Stimulated activated naive CD8-positive, alpha-beta T cell treated with anti-CD3 and anti-CD28 coated beads, Interleukin-15, amount 100 ng/mL, for 72 hours (primary cell): Measurements from ENCODE around the gene CASZ1.

Experiments
- ATAC-seq: fragments of 150-1000 bp; cut with Tn5 transposase; 2 replicates; pipeline ENCODE4 v1.10.0; 2021; ENCODE audit warnings: mild to moderate bottlenecking, moderate library complexity
- DNase-seq, 2 donors: peaks; one replicate each; pipeline ENCODE4 v3.0.0; 2021 to 2022
- H3K27ac Mint-ChIP-seq, 2 donors: one replicate each; pipeline ENCODE4 v1.8.0; 2022; ENCODE audit warnings: mild to moderate bottlenecking in 2 of 2, mixed read lengths in 2 of 2, moderate library complexity in 2 of 2
- H3K27me3 Mint-ChIP-seq: one replicate; pipeline ENCODE4 v1.8.0; 2022; ENCODE audit warnings: mixed read lengths
- H3K4me1 Mint-ChIP-seq: one replicate; pipeline ENCODE4 v1.8.0; 2022; ENCODE audit warnings: mild to moderate bottlenecking, mixed read lengths
- H3K4me3 Mint-ChIP-seq, 2 donors: one replicate each; pipeline ENCODE4 v1.8.0; 2022; ENCODE audit warnings: mild to moderate bottlenecking in 2 of 2, mixed read lengths in 2 of 2, moderate library complexity in 1 of 2
- H3K9me3 Mint-ChIP-seq, 2 donors: one replicate each; pipeline ENCODE4 v1.8.0; 2022; ENCODE audit warnings: mixed read lengths in 2 of 2

CASZ1 gene

DNA sequence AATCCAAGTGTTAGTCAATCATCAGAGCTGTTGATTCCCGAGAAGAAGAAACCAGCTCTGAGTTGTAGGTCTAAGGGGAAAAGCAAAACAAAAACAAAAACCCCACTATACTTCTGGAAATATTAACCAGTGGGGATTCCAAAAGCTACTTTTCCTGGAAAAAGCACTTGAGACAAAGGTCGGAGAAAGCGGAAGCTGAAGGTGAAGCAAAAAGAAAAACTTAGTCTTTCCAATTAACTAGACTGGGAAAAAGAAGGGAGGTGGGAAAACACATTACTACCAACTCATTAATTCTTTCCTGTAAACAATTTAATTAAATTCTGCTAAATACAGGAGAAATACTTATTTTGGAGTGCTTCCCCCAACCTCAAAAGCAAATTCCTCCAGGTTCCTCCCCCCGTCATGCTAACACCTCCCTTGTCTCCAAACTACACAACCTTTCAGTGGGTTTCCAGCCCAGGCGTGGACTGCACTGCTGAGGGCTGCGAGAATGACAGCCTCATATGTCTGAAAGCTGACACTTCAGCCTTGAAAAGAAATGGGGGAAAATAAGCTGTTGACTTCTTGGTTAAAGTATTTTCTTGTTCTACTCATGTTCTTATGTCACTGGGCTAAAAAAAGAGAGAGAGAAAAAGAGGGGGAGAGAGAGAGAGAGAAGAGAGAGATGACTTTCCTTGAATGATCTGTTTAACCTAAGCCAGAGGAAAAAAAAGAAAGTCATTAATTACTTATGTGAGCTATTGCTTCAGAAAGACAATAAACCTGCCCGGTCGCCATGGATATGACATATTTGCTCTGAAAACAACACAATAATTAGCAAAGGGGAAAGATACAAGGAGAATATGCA lies 5.1 kb downstream of the CASZ1 start:
- H3K27me3 Mint-ChIP-seq: peaks cover 34% of the 10 kb centered on the region
- no peak overlapping the region for H3K27ac Mint-ChIP-seq
- no peak overlapping the region for H3K4me3 Mint-ChIP-seq
- DNase-seq (no peak), ATAC-seq (no peak)
- no peaks in the 10 kb centered on the region for H3K9me3 Mint-ChIP-seq
- H3K4me1 Mint-ChIP-seq: peaks cover 24% of the 10 kb centered on the region

GRCh38 chr1:10789803-10790702 lies 6.4 kb downstream of the CASZ1 start:
- Mint-ChIP-seq H3K4me1 (peaks cover 20% of the 10 kb centered on the region), H3K27me3 (peaks cover 28% of the 10 kb centered on the region), H3K9me3 (no peaks in the 10 kb centered on the region), H3K4me3 (no peak overlapping the region), H3K27ac (no peak overlapping the region)
- no peak for DNase-seq
- no peak for ATAC-seq

- Mint-ChIP-seq H3K27ac (no peak overlapping the region), H3K9me3 (no peaks in the 10 kb centered on the region), H3K4me1 (peaks cover 14% of the 10 kb centered on the region), H3K27me3 (peaks cover 20% of the 10 kb centered on the region), H3K4me3 (no peak overlapping the region)
- no peak for DNase-seq
- no peak for ATAC-seq
Observed at GRCh38 chr1:10789047-10789791, 7.2 kb downstream of the CASZ1 start.

DNA sequence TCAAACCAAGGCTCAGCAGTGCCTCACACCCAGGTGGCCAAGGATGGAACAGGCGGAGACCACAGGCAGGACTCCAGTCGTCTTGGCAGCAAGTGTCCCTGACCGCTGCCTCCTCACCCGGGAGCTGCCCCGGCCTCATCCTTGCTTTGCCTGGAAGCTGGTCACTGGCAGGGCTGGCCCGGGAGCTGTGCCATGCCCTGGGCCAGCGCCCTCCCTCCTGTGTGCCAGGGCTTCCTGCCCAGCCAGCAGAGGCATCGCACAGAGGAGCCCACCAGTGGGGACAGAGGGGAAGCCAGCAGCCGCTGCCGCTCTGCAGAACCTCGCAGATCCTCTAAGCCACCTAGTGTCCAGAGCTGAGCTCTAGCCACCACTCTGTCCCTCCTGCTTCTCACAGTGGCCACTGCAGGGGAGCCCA lies 7.8 kb downstream of the CASZ1 start:
- Mint-ChIP-seq H3K4me3 (no peak overlapping the region), H3K27ac (no peak overlapping the region), H3K4me1 (peaks cover 7% of the 10 kb centered on the region), H3K27me3 (peaks cover 13% of the 10 kb centered on the region), H3K9me3 (no peaks in the 10 kb centered on the region)
- DNase-seq (no peak), ATAC-seq (no peak)

DNA sequence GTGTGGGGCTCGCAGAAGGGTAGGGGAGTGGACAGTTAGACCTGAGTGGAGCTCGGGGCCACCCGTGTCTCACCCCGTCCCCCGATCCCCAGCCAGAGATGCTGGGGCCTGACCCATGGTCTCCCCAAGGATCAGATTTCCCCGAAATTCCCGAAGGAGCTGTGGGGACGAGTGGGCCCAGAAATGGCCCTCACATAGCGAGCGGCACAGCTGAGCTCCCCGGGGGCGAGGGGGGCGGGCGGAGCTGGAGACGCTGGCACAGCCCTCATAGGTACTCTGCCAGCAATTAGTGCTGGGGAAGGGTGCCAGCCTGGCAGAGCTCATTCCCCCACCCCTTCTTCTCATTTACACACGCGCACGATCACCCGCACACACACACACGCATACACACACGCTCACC lies 9.2 kb downstream of the CASZ1 start:
- Mint-ChIP-seq H3K27me3 (peaks cover under 1% of the 10 kb centered on the region), H3K27ac (no peak overlapping the region), H3K4me1 (no peaks in the 10 kb centered on the region), H3K4me3 (no peak overlapping the region), H3K9me3 (no peaks in the 10 kb centered on the region)
- no peak for DNase-seq
- ATAC-seq: no peak

DNA sequence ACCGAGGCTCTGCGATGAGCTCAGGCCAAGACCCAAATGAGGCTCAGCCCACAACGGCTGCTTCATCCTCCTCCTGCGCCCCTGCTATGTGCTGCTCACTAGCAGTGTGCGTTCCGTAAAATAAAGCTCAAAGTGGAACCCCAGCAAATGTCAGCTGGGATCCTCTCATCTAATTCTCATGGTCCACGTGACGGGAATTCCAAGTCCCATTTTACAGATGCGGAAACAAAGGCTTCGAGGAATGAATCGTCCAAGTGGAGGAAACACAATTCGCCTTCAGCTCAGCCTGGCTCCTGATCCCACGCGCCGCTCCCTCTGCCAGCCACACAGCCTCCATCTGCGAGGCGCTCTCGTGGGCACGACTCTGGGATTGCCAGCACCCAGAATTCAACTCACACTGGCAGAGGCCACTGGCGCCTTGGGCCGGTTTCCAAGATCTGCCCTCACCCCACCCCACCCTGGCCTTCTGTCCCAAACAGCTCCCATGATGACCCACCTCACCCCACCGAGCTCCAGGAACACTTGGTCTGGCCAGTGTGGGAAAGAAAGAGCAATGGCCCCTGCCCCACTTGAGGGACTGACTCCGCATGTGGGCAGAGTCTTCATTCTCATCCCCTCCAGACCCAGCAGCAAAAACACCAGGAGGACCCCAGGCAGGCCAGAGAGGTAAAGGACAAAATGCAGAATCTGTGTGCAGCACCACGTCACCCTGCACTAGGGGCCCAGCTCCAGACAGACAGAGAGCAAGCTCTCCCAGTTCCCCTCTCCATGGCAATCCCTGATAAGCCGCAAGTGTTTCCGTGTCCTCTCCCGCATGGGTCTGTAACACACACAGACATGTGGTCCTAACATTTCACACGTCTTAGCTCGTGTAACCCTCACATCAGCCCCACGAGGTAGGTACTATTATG lies 10.5 kb downstream of the CASZ1 start:
- Mint-ChIP-seq H3K27ac (no peak overlapping the region), H3K9me3 (no peaks in the 10 kb centered on the region), H3K27me3 (no peaks in the 10 kb centered on the region), H3K4me3 (no peak overlapping the region), H3K4me1 (no peaks in the 10 kb centered on the region)
- no peak for ATAC-seq
- no peak for DNase-seq

GRCh38 chr1:10784998-10785727 lies 11.3 kb downstream of the CASZ1 start:
- Mint-ChIP-seq H3K4me3 (no peak overlapping the region), H3K27ac (peak overlapping the region in 1 of 2 donors; percentile 91), H3K4me1 (no peaks in the 10 kb centered on the region), H3K9me3 (no peaks in the 10 kb centered on the region), H3K27me3 (no peaks in the 10 kb centered on the region)
- no peak for ATAC-seq
- DNase-seq: no peak

GRCh38 chr1:10782491-10783244 lies 13.8 kb downstream of the CASZ1 start:
- no peak overlapping the region for H3K4me3 Mint-ChIP-seq
- ATAC-seq (no peak), DNase-seq (no peak)
- H3K27ac Mint-ChIP-seq: peak overlapping the region in 1 of 2 donors; percentile 86
- H3K9me3 Mint-ChIP-seq: no peaks in the 10 kb centered on the region
- no peaks in the 10 kb centered on the region for H3K4me1 Mint-ChIP-seq
- no peaks in the 10 kb centered on the region for H3K27me3 Mint-ChIP-seq

GRCh38 chr1:10781137-10781536 lies 15.3 kb downstream of the CASZ1 start:
- H3K9me3 Mint-ChIP-seq: no peaks in the 10 kb centered on the region
- no peak for DNase-seq
- ATAC-seq: no peak
- no peak overlapping the region for H3K4me3 Mint-ChIP-seq
- H3K27ac Mint-ChIP-seq: no peak overlapping the region
- no peaks in the 10 kb centered on the region for H3K4me1 Mint-ChIP-seq
- H3K27me3 Mint-ChIP-seq: no peaks in the 10 kb centered on the region

DNA sequence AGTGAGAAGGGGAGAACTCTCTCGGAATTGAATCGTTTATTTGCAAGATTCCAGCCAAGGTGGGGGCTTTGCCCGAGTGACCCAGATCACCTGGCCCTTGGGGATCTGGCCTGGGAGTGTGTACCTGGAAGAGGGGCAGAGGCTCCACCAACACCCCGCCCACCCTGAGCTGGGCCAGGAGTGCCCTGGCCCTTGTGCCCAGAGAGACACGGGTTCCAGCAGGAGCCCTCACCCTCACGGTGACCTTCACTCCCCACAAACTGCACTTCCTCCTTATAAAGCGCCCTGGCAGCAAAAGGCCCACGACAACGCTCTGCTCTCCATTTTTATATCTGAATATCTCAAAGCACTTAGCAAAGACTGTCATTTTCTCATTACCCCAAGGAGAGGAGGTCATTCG lies 16.6 kb downstream of the CASZ1 start:
- Mint-ChIP-seq H3K27ac (no peak overlapping the region), H3K27me3 (no peaks in the 10 kb centered on the region), H3K4me1 (no peaks in the 10 kb centered on the region), H3K9me3 (no peaks in the 10 kb centered on the region), H3K4me3 (no peak overlapping the region)
- DNase-seq (no peak), ATAC-seq (no peak)

DNA sequence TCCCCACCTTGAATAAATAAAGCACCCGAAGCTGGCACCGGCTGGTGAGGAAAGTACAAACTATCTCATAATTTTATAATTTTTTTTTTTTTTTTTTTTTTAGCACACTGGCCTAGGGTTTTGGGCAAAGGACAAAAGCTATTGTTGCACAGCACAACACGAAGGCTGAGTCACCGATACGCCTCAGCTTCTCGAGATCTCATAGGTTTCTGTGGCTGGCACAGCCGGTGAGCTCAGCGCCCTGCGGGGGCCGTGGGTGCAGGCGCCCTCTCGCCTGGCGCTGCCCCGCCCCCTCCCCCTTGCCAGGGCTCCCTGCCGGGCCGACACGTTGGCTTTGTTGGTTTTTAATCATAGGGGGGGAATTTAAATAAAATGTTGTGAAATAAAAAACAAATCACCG lies 17.2 kb downstream of the CASZ1 start:
- Mint-ChIP-seq H3K9me3 (no peaks in the 10 kb centered on the region), H3K27me3 (no peaks in the 10 kb centered on the region), H3K4me1 (no peaks in the 10 kb centered on the region), H3K27ac (no peak overlapping the region), H3K4me3 (no peak overlapping the region)
- ATAC-seq (no peak), DNase-seq (no peak)

DNA sequence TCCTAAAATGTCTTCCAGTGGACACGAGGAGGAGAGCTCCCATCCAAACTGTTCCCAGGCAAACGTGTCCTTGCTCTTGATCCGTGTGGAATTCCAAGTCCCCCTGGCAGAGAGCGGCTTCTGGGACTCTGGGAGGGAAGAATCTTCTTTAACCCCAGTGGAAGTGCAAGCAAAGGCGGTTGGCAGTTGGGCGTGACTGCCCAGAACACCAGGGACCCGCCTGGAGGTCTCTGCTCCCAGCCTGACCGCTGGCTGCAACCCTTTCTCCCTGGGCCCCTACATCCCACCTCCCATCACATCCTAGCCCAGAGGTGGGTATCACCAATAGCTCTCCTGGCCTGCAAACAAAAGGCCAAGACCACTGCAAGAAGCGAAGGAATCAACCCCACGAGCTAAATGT lies 17.8 kb downstream of the CASZ1 start:
- ATAC-seq (no peak), DNase-seq (no peak)
- H3K9me3 Mint-ChIP-seq: no peaks in the 10 kb centered on the region
- H3K27ac Mint-ChIP-seq: no peak overlapping the region
- H3K4me1 Mint-ChIP-seq: no peaks in the 10 kb centered on the region
- no peaks in the 10 kb centered on the region for H3K27me3 Mint-ChIP-seq
- no peak overlapping the region for H3K4me3 Mint-ChIP-seq

GRCh38 chr1:10777749-10778574 lies 18.5 kb downstream of the CASZ1 start:
- Mint-ChIP-seq H3K27ac (no peak overlapping the region), H3K9me3 (no peaks in the 10 kb centered on the region), H3K4me3 (no peak overlapping the region), H3K27me3 (no peaks in the 10 kb centered on the region), H3K4me1 (no peaks in the 10 kb centered on the region)
- no peak for ATAC-seq
- DNase-seq: no peak
